Measurements from ENCODE around the gene ZNF827.

DNA sequence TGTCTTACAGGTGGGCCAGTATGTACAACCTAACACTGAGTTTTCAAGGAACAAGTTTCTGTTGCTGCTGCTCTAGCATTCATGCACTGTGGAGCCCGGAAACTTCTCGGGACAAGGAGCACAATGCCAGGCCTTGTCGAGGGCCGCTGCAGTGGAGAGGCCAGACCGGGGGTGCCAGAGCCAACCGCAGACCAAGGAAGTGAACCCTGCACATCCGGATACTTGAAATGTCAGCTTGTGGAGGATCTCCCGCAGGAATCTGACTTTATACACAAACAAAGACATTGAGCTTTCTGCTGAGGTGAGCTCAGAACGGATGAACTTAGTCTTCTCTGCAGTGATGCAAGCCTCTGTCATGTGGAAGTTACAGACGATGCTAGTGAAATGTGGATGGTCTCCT is 99.5 kb downstream of the ZNF827 start:
- no peak for TF ChIP-seq CTCF (IDR thresholded peaks at IDR 0.05)
- TF ChIP-seq POLR2AphosphoS5 (IDR thresholded peaks at IDR 0.05): no peak

Data from gastroesophageal sphincter (tissue), 3 donors.